ENCODE data around the gene OR6M1. TPM values are rescaled to one million over a fixed set of nuclear protein-coding genes. Genes with fewer than 3 reads are reported as not detected.

OR6M1 gene, protein sequence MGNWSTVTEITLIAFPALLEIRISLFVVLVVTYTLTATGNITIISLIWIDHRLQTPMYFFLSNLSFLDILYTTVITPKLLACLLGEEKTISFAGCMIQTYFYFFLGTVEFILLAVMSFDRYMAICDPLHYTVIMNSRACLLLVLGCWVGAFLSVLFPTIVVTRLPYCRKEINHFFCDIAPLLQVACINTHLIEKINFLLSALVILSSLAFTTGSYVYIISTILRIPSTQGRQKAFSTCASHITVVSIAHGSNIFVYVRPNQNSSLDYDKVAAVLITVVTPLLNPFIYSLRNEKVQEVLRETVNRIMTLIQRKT
- total RNA-seq = not detected in 3 replicates

GRCh38 chr11:123806249-123806648 is at the start of gene OR6M1:
OR6M1 (minus strand) TSS chr11:123806349; CDS start chr11:123806349, 0 bp downstream.
- no peak for TF ChIP-seq CTCF (IDR thresholded peaks at IDR 0.05; ENCODE audit: unreplicated experiment)
- no peak for DNase-seq (ENCODE audit: low spot score in 2 of 2, unreplicated experiment in 2 of 2)
- H3K9me3 Mint-ChIP-seq = no peaks in the 10 kb centered on the region
- H3K27me3 Mint-ChIP-seq (ENCODE audit: low read depth) = no peaks in the 10 kb centered on the region
- H3K27ac Mint-ChIP-seq = no peak within 1 kb of the TSS
- H3K4me1 Mint-ChIP-seq = no peaks in the 10 kb centered on the region
- H3K4me3 Mint-ChIP-seq = no peak within 1 kb of the TSS
- H3K36me3 Mint-ChIP-seq = no peaks in the 10 kb centered on the region

- Mint-ChIP-seq H3K4me3 (no peak overlapping the region), H3K4me1 (no peaks in the 10 kb centered on the region), H3K27me3 (ENCODE audit: low read depth) (peaks cover 8% of the 10 kb centered on the region), H3K36me3 (no peaks in the 10 kb centered on the region), H3K9me3 (peaks cover 20% of the 10 kb centered on the region), H3K27ac (no peak overlapping the region)
- no peak for DNase-seq (ENCODE audit: low spot score in 2 of 2, unreplicated experiment in 2 of 2)
- no peak for TF ChIP-seq CTCF (IDR thresholded peaks at IDR 0.05; ENCODE audit: unreplicated experiment)
Observed at GRCh38 chr11:123853038-123853437, 46.9 kb upstream of the OR6M1 start.

DNA sequence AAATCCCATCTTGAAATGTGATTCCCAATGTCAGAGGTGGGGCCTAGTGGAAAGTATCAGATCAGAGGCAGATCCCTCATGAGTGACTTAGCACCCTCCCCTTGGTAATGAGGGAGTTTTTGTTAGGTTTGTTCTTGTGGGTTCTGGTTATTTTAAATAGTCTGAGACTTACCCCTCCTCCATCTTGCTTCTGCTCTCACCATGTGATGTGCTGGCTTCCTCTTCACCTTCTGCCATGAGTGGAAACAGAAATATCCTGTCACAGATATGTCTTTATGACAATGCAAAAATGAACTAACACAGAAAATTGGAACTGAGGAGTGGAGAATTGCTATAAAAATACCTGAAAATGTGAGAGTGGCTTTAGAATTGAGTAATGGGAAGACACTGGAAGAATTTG is 46.2 kb upstream of the OR6M1 start:
- no peaks in the 10 kb centered on the region for H3K4me1 Mint-ChIP-seq
- H3K4me3 Mint-ChIP-seq = no peak overlapping the region
- no peaks in the 10 kb centered on the region for H3K36me3 Mint-ChIP-seq
- DNase-seq (ENCODE audit: low spot score in 2 of 2, unreplicated experiment in 2 of 2) = no peak
- peaks cover 13% of the 10 kb centered on the region for H3K27me3 Mint-ChIP-seq (ENCODE audit: low read depth)
- peaks cover 15% of the 10 kb centered on the region for H3K9me3 Mint-ChIP-seq
- TF ChIP-seq CTCF (IDR thresholded peaks at IDR 0.05; ENCODE audit: unreplicated experiment) = no peak
- no peak overlapping the region for H3K27ac Mint-ChIP-seq

DNA sequence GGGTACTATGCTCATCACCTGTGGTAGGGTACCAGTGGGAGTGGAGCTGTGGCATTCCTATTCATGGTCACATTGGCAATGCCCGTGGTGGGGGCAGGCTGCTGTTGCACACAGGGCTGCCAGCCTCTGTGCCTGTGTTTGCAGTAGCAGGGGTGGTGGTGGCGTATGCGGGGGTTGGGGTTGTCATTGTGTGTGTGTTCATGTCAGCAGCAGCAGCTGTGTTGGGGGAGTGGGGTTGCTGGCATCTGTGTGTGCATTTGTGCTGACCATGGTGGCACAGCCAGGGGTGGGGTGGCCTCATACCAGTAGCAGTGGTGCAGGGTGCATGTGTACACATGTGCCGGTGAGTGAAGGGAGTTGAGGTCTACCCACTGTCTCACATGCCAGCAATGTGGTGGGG is 45.0 kb upstream of the OR6M1 start:
- DNase-seq (ENCODE audit: low spot score in 2 of 2, unreplicated experiment in 2 of 2) = no peak
- peaks cover 15% of the 10 kb centered on the region for H3K27me3 Mint-ChIP-seq (ENCODE audit: low read depth)
- H3K36me3 Mint-ChIP-seq = no peaks in the 10 kb centered on the region
- H3K4me3 Mint-ChIP-seq = no peak overlapping the region
- no peak overlapping the region for H3K27ac Mint-ChIP-seq
- H3K9me3 Mint-ChIP-seq = peaks cover 8% of the 10 kb centered on the region
- H3K4me1 Mint-ChIP-seq = no peaks in the 10 kb centered on the region
- no peak for TF ChIP-seq CTCF (IDR thresholded peaks at IDR 0.05; ENCODE audit: unreplicated experiment)

- Mint-ChIP-seq H3K9me3 (no peaks in the 10 kb centered on the region), H3K36me3 (no peaks in the 10 kb centered on the region), H3K4me3 (no peak overlapping the region), H3K27ac (no peak overlapping the region), H3K27me3 (ENCODE audit: low read depth) (peaks cover 1% of the 10 kb centered on the region), H3K4me1 (peaks cover 6% of the 10 kb centered on the region)
- no peak for TF ChIP-seq CTCF (IDR thresholded peaks at IDR 0.05; ENCODE audit: unreplicated experiment)
- no peak for DNase-seq (ENCODE audit: low spot score in 2 of 2, unreplicated experiment in 2 of 2)
Observed at GRCh38 chr11:123841174-123841573, 35.0 kb upstream of the OR6M1 start.

All from mesothelial cell of epicardium (in vitro differentiated cells).